ENCODE measurements around the gene HDAC11.
"Not testable (repeated sequence)": the region's sequence is repeated elsewhere in the genome, so short reads cannot be mapped to it uniquely, and the experiment has no call there.

The HDAC11 gene

GRCh38 chr3:13493867-13494441 lies 13.8 kb downstream of the HDAC11 start:
- Histone ChIP-seq H3K4me3 (ENCODE audit: low read length) (no peak overlapping the region), H3K9me3 (ENCODE audit: control insufficient read depth, insufficient read depth, low read length) (no peaks in the 10 kb centered on the region), H3K27me3 (ENCODE audit: control insufficient read depth, insufficient read depth, low read length) (no peaks in the 10 kb centered on the region), H3K36me3 (ENCODE audit: control insufficient read depth, insufficient read depth, low read length) (no peaks in the 10 kb centered on the region), H3K4me1 (ENCODE audit: control insufficient read depth, insufficient read depth, low read length) (0 out of 2 replicates have a peak, but pooled peaks cover 2% of the 10 kb centered on the region), H3K27ac (ENCODE audit: low read length) (no peak overlapping the region)
- no peak for DNase-seq (ENCODE audit: low read depth, low spot score)
- WGBS (ENCODE audit: insufficient coverage, insufficient read length) = no CpG with 5 or more reads among the region's 15 CpGs

DNA sequence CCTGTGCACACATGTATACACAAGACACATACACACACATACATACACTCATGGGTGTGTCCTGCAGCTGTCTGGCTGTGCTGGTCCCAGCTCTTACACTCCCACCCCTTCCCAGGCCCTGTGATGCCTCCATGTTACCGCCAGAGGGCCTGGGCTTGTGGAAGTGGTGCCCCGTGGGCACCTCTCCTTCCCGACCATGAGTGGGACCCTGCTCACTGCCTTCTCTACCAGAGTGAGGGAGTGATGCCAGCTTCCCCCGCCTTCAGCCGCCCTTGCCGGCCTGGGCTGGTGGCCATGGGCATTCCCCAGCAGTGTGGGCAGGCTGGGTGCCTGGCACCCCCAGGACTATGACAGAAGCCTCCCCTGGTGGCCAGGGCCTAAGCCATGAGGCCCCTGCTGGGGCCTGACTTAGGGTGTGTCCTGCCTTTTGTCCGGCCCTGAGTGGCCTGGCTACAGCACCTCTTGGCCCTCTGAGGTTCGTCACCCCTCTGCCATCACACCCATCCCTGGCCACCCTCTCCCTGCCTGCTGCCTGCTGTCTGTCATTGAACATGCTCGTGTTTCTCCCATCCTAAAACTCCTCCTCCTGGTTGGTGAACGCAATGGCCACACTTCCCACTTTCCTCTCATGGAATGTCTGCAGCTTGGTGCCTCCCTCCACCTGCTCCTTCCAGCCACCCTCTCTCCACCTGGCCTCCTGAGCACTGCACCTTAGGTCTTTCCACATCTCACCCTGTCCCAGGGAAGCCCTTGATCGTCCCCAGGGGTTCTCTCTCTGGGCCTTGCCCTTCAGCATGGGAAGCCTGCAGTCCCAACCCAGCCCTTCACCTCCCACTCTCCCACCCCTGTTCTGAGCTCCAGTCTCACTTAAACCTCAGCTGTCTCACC lies 14.6 kb downstream of the HDAC11 start:
- no peak overlapping the region for H3K27ac ChIP-seq (ENCODE audit: low read length)
- H3K27me3 ChIP-seq (ENCODE audit: control insufficient read depth, insufficient read depth, low read length) = no peaks in the 10 kb centered on the region
- WGBS (ENCODE audit: insufficient coverage, insufficient read length) = no CpG with 5 or more reads among the region's 11 CpGs
- no peak overlapping the region for H3K4me3 ChIP-seq (ENCODE audit: low read length)
- no peaks in the 10 kb centered on the region for H3K9me3 ChIP-seq (ENCODE audit: control insufficient read depth, insufficient read depth, low read length)
- no peak for DNase-seq (ENCODE audit: low read depth, low spot score)
- H3K36me3 ChIP-seq (ENCODE audit: control insufficient read depth, insufficient read depth, low read length) = no peaks in the 10 kb centered on the region
- H3K4me1 ChIP-seq (ENCODE audit: control insufficient read depth, insufficient read depth, low read length) = 0 out of 2 replicates have a peak, but pooled peaks cover 2% of the 10 kb centered on the region

- Histone ChIP-seq H3K27ac (ENCODE audit: low read length) (no peak overlapping the region), H3K9me3 (ENCODE audit: control insufficient read depth, insufficient read depth, low read length) (no peaks in the 10 kb centered on the region), H3K27me3 (ENCODE audit: control insufficient read depth, insufficient read depth, low read length) (no peaks in the 10 kb centered on the region), H3K4me3 (ENCODE audit: low read length) (no peak overlapping the region), H3K4me1 (ENCODE audit: control insufficient read depth, insufficient read depth, low read length) (0 out of 2 replicates have a peak, but pooled peaks cover 3% of the 10 kb centered on the region), H3K36me3 (ENCODE audit: control insufficient read depth, insufficient read depth, low read length) (no peaks in the 10 kb centered on the region)
- WGBS (ENCODE audit: insufficient coverage, insufficient read length) = no CpG with 5 or more reads among the region's 3 CpGs
- DNase-seq (ENCODE audit: low read depth, low spot score) = no peak
These were observed 15.3 kb downstream of the HDAC11 start for GRCh38 chr3:13495351-13495813.

GRCh38 chr3:13495921-13496723 lies 16.0 kb downstream of the HDAC11 start:
- 0 out of 2 replicates have a peak, but pooled peaks cover 3% of the 10 kb centered on the region for H3K4me1 ChIP-seq (ENCODE audit: control insufficient read depth, insufficient read depth, low read length)
- H3K27ac ChIP-seq (ENCODE audit: low read length) = no peak overlapping the region
- no peak overlapping the region for H3K4me3 ChIP-seq (ENCODE audit: low read length)
- no peaks in the 10 kb centered on the region for H3K27me3 ChIP-seq (ENCODE audit: control insufficient read depth, insufficient read depth, low read length)
- WGBS (ENCODE audit: insufficient coverage, insufficient read length) = no CpG with 5 or more reads among the region's 12 CpGs
- DNase-seq (ENCODE audit: low read depth, low spot score) = no peak
- H3K36me3 ChIP-seq (ENCODE audit: control insufficient read depth, insufficient read depth, low read length) = no peaks in the 10 kb centered on the region
- H3K9me3 ChIP-seq (ENCODE audit: control insufficient read depth, insufficient read depth, low read length) = no peaks in the 10 kb centered on the region

GRCh38 chr3:13496879-13497278 lies 16.8 kb downstream of the HDAC11 start:
- no peaks in the 10 kb centered on the region for H3K27me3 ChIP-seq (ENCODE audit: control insufficient read depth, insufficient read depth, low read length)
- no peak overlapping the region for H3K4me3 ChIP-seq (ENCODE audit: low read length)
- H3K27ac ChIP-seq (ENCODE audit: low read length) = no peak overlapping the region
- no peaks in the 10 kb centered on the region for H3K9me3 ChIP-seq (ENCODE audit: control insufficient read depth, insufficient read depth, low read length)
- WGBS (ENCODE audit: insufficient coverage, insufficient read length) = no CpG with 5 or more reads among the region's 6 CpGs
- no peaks in the 10 kb centered on the region for H3K36me3 ChIP-seq (ENCODE audit: control insufficient read depth, insufficient read depth, low read length)
- 0 out of 2 replicates have a peak, but pooled peaks cover 3% of the 10 kb centered on the region for H3K4me1 ChIP-seq (ENCODE audit: control insufficient read depth, insufficient read depth, low read length)
- no peak for DNase-seq (ENCODE audit: low read depth, low spot score)

- Histone ChIP-seq H3K4me1 (ENCODE audit: control insufficient read depth, insufficient read depth, low read length) (0 out of 2 replicates have a peak, but pooled peaks cover 3% of the 10 kb centered on the region), H3K36me3 (ENCODE audit: control insufficient read depth, insufficient read depth, low read length) (no peaks in the 10 kb centered on the region), H3K4me3 (ENCODE audit: low read length) (no peak overlapping the region), H3K27ac (ENCODE audit: low read length) (no peak overlapping the region), H3K9me3 (ENCODE audit: control insufficient read depth, insufficient read depth, low read length) (no peaks in the 10 kb centered on the region), H3K27me3 (ENCODE audit: control insufficient read depth, insufficient read depth, low read length) (no peaks in the 10 kb centered on the region)
- WGBS (ENCODE audit: insufficient coverage, insufficient read length) = no CpG with 5 or more reads among the region's 2 CpGs
- DNase-seq (ENCODE audit: low read depth, low spot score) = no peak
These were observed 17.3 kb downstream of the HDAC11 start for GRCh38 chr3:13497386-13497785.

- 0 out of 2 replicates have a peak, but pooled peaks cover 3% of the 10 kb centered on the region for H3K4me1 ChIP-seq (ENCODE audit: control insufficient read depth, insufficient read depth, low read length)
- WGBS (ENCODE audit: insufficient coverage, insufficient read length) = no CpG with 5 or more reads among the region's 14 CpGs
- no peaks in the 10 kb centered on the region for H3K36me3 ChIP-seq (ENCODE audit: control insufficient read depth, insufficient read depth, low read length)
- DNase-seq (ENCODE audit: low read depth, low spot score) = no peak
- no peak overlapping the region for H3K4me3 ChIP-seq (ENCODE audit: low read length)
- no peaks in the 10 kb centered on the region for H3K9me3 ChIP-seq (ENCODE audit: control insufficient read depth, insufficient read depth, low read length)
- H3K27ac ChIP-seq (ENCODE audit: low read length) = no peak overlapping the region
- no peaks in the 10 kb centered on the region for H3K27me3 ChIP-seq (ENCODE audit: control insufficient read depth, insufficient read depth, low read length)
These were observed 18.4 kb downstream of the HDAC11 start for GRCh38 chr3:13498354-13499060.

GRCh38 chr3:13499246-13499645 lies 19.1 kb downstream of the HDAC11 start:
- H3K36me3 ChIP-seq (ENCODE audit: control insufficient read depth, insufficient read depth, low read length); DNase-seq (ENCODE audit: low read depth, low spot score); H3K9me3 ChIP-seq (ENCODE audit: control insufficient read depth, insufficient read depth, low read length); H3K27me3 ChIP-seq (ENCODE audit: control insufficient read depth, insufficient read depth, low read length); H3K27ac ChIP-seq (ENCODE audit: low read length); H3K4me1 ChIP-seq (ENCODE audit: control insufficient read depth, insufficient read depth, low read length); H3K4me3 ChIP-seq (ENCODE audit: low read length): not testable (repeated sequence)
- WGBS (ENCODE audit: insufficient coverage, insufficient read length) = no CpG with 5 or more reads among the region's 11 CpGs

DNA sequence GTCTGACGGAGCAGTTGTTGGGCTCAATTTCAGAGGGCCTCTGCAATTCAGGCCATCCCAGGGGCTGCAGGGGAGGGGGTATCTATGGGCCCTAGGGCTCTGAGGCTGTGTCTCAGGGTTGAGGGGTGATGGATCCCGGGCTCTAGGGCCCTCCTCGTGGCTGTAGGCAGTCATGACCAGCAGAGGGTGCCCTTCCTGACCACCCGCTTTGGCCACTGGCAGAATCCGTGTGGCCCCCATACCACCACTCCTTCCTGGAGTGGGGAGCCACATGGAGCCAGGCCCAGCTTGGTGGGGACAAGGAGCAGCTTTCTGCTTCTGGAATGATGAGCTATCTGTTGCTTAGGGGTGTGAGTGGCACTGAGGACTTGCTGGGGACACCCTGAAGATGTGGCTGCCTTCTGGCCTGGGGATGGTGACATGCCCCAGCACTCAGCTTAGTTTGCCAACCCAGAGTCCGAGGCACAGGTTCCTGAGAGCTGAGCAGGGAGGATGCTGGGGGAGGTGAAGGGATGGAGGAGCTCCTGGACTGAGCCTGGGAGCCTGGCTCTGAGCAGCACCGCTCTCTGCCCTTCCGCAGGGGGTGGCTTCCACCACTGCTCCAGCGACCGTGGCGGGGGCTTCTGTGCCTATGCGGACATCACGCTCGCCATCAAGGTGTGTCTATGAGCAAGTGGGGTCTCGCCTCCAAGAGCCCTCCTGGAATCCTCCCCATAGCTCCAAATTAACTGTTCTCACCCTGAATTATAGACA lies 20.2 kb downstream of the HDAC11 start:
- Histone ChIP-seq H3K27ac (ENCODE audit: low read length) (no peak overlapping the region), H3K4me1 (ENCODE audit: control insufficient read depth, insufficient read depth, low read length) (0 out of 2 replicates have a peak, but pooled peaks cover 3% of the 10 kb centered on the region), H3K27me3 (ENCODE audit: control insufficient read depth, insufficient read depth, low read length) (no peaks in the 10 kb centered on the region), H3K9me3 (ENCODE audit: control insufficient read depth, insufficient read depth, low read length) (no peaks in the 10 kb centered on the region), H3K36me3 (ENCODE audit: control insufficient read depth, insufficient read depth, low read length) (no peaks in the 10 kb centered on the region), H3K4me3 (ENCODE audit: low read length) (no peak overlapping the region)
- no CpG with 5 or more reads among the region's 15 CpGs for WGBS (ENCODE audit: insufficient coverage, insufficient read length)
- no peak for DNase-seq (ENCODE audit: low read depth, low spot score)

All from iPS DF 6.9 (cell line).